WERI-Rb-1 (cell line): ENCODE measurements around the gene VAV2.
"Not testable (repeated sequence)": the region's sequence is repeated elsewhere in the genome, so short reads cannot be mapped to it uniquely, and the experiment has no call there.

Experiments
- DNase-seq: peaks from one replicate; pipeline ENCODE4 v3.0.0-alpha.2; 2020
- H3K27ac ChIP-seq: fragments of 250-450 bp; sonication (Bioruptor Pico); 2 replicates; pipeline ENCODE4 v1.5.1; 2020; ENCODE audit warnings: mild to moderate bottlenecking, moderate library complexity
- H3K27me3 ChIP-seq: fragments of 250-450 bp; sonication (Bioruptor Pico); 2 replicates; pipeline ENCODE4 v1.5.1; 2021; ENCODE audit warnings: mild to moderate bottlenecking, low read depth, moderate library complexity; ENCODE audit not compliant: insufficient read depth, severe bottlenecking
- H3K36me3 ChIP-seq: fragments of 250-450 bp; sonication (Bioruptor Pico); 2 replicates; pipeline ENCODE4 v1.5.1; 2020; ENCODE audit warnings: mild to moderate bottlenecking, moderate library complexity
- H3K4me3 ChIP-seq: 2 replicates; pipeline ENCODE4 v1.5.1; 2011; ENCODE audit warnings: low read depth, mild to moderate bottlenecking, control low read depth, low read length
- H3K9me3 ChIP-seq: fragments of 250-450 bp; sonication (Bioruptor Pico); 2 replicates; pipeline ENCODE4 v1.5.1; 2021; ENCODE audit warnings: mild to moderate bottlenecking, moderate library complexity; ENCODE audit not compliant: severe bottlenecking
- CTCF ChIP-seq: IDR thresholded peaks from 2 replicates; pipeline ENCODE4 v1.5.1; 2011; ENCODE audit warnings: low read depth, mild to moderate bottlenecking, control low read depth, inconsistent platforms, low read length

VAV2 gene

GRCh38 chr9:133990366-133991213 lies 1.5 kb downstream of the VAV2 start:
- H3K27me3 ChIP-seq, result no peaks in the 10 kb centered on the region
- DNase-seq, result peak; percentile 55
- H3K4me3 ChIP-seq, result peak overlapping the region; percentile 65
- H3K27ac ChIP-seq, result peak overlapping the region; percentile 86
- H3K36me3 ChIP-seq, result peaks cover 6% of the 10 kb centered on the region
- TF ChIP-seq CTCF, result no peak
- no peaks in the 10 kb centered on the region for H3K9me3 ChIP-seq

- Histone ChIP-seq H3K9me3 (no peaks in the 10 kb centered on the region), H3K27ac (peak overlapping the region; percentile 86; the same call in 1 of the 2 replicates), H3K27me3 (no peaks in the 10 kb centered on the region), H3K36me3 (peaks cover 6% of the 10 kb centered on the region), H3K4me3 (no peak overlapping the region)
- TF ChIP-seq CTCF, result no peak
- no peak for DNase-seq
Observed at GRCh38 chr9:133989625-133990365, 2.3 kb downstream of the VAV2 start.

DNA sequence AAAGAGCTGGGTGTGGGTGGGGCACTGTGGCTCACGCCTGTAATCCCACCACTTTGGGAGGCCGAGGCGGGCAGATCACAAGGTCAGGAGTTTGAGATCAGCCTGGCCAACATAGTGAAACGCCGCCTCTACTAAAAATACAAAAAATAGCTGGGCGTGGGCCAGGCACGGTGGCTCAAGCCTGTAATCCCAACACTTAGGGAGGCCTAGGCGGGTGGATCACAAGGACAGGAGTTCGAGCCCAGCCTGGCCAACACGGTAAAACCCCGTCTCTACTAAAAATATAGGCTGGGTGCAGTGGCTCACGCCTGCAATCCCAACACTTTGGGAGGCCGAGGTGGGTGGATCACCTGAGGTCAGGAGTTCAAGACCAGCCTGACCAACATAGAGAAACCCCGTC lies 3.4 kb downstream of the VAV2 start:
- not testable (repeated sequence) for H3K27ac ChIP-seq, H3K27me3 ChIP-seq, H3K4me3 ChIP-seq, H3K36me3 ChIP-seq, H3K9me3 ChIP-seq, DNase-seq

DNA sequence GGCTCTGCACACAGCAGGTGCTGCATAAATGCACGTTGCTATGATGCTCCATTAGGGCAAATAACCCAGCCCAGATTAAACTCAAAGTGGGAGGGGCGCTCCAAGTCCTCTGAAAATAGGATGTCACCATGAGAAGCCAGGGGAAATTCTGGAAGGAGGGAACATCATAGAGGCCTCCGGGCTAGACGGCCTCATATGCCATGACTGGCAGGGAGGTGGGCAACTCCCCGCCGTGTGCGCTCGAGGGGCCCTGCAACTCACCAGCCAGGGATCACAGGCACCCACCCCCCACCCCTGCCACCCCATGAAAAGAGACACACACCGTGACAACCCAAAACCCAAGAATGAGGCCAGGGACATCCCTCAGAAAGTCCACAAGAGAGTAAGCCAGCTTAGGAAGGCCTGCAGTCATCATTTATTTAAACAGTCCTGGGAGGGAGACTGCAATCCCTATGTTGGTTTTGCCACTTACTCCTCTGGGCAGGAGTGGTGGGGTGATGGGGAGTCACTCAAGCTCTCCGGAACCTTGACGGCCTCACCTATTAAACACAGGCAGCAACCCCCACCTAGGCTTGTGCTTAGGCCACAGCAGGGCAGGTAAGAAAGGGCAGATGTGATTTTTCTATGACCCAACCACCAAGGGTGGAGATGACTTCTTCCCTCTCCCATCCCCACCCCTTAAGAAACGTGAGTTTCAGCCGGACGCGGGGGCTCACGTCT lies 4.0 kb downstream of the VAV2 start:
- H3K36me3 ChIP-seq, result peaks cover 6% of the 10 kb centered on the region
- TF ChIP-seq CTCF, result no peak
- no peaks in the 10 kb centered on the region for H3K9me3 ChIP-seq
- H3K27me3 ChIP-seq, result no peaks in the 10 kb centered on the region
- H3K4me3 ChIP-seq, result no peak overlapping the region
- no peak for DNase-seq
- H3K27ac ChIP-seq, result no peak overlapping the region

DNA sequence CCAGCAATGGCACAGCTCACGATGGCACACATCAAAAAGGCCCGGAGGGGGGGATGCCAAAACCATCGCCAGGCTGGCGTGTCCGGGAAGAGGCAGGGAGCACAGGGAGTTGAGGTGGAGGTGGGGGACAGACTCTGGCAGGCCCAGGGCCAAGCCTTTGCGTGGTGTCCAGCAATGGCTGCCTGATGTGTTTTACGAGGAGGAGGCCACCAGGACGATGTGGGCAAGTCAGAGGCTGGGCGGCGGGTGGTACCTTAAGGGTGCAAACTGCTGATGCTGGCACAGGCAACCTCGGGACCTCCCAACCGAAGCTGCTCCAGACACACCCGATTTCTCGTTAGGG lies 4.7 kb downstream of the VAV2 start:
- no peak for DNase-seq
- H3K9me3 ChIP-seq, result no peaks in the 10 kb centered on the region
- H3K4me3 ChIP-seq, result no peak overlapping the region
- H3K36me3 ChIP-seq, result peaks cover 6% of the 10 kb centered on the region
- H3K27ac ChIP-seq, result no peak overlapping the region
- H3K27me3 ChIP-seq, result no peaks in the 10 kb centered on the region
- TF ChIP-seq CTCF, result no peak
